IPS DF 19.7 (cell line): ENCODE results near the gene GPR158.
"Not testable (repeated sequence)": the region's sequence is repeated elsewhere in the genome, so short reads cannot be mapped to it uniquely, and the experiment has no call there.

Experiments
- DNase-seq: peaks from one replicate; pipeline ENCODE4 v3.0.0-alpha.2; 2013; ENCODE audit warnings: low read depth, low spot score

The GPR158 gene

DNA sequence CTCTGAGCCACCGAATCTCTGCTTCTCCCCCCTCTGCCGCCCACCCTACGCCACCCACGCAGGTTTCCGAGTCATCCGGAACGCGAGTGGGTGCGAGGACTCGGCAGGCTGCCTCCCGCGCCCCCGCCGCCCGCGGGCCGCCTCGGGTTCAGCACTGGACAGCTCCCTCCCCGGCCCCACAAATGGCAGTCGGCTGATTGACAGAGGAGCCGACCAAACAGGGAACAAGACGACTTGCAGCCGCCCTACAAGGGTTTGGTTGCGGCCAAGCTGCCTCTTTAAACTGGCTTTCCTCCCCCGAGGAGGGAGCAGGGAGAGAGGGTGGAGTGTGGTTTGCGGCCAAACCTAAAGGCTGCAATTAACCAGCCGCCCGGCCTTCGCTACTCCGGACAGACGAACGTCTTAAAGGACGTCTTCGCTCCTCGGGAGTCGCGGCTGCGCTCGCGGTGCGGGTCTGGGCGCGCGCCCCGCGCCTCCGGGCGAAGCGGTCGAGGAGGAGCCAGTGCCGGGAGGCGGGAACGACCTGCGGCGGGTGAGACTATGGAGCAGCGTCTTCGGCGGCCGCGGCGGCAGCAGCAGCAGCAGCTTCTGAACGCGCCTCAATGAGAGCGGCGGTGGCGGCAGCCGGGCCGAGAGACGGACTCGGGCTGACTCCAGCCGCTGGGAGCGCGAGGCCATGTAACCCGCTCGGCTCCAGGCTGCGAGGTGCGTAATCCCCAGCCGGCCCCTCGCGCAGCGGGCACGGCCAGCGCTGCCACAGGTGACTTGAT, at the start of gene GPR158:
Gene GPR158 (plus strand): TSS at position 541 of the 770 bp plus-strand sequence. CDS start 420 bp downstream, outside the sequence.
- peak; percentile 89 for DNase-seq

DNA sequence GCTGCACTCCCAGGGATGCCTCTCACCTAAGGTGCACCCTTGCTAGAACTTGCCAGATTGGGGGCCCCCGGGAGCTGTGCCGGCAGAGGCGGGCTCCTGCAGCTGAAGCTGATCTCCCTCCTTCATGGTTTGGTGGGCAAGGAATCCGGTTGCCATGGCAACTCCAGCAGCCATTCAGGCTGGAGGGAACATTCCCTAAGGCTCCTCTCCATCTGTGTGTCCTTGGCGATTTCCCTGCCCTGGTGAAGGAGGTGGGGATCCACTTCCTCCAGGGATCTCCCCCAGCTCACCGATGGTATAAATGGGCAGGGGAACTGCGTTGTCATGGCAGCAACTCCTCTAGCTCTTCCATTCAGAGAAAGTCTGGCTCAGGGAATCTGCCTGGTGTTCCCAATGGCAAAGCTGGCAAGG, 49.6 kb upstream of the GPR158 start:
- DNase-seq, result peak; percentile 15

DNA sequence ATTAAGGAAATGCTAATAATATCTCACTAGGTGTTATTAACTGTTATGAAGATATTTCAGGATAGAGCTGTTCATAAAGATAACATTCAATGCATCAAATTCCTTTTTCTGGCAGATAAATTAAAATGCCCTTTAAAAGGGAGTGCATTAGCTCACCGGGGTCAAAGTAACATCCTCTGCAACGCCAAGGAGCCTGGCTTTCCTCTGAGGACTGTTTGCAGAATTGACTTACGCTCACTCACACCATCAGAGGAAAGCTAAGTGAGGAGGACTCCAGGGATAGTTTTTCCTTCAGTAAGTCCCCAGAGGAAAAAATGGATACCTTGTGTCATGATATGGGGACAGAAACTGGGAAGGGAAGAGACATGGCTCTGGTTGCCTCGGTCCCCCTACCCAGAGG, 45.2 kb upstream of the GPR158 start:
- DNase-seq, result no peak

DNA sequence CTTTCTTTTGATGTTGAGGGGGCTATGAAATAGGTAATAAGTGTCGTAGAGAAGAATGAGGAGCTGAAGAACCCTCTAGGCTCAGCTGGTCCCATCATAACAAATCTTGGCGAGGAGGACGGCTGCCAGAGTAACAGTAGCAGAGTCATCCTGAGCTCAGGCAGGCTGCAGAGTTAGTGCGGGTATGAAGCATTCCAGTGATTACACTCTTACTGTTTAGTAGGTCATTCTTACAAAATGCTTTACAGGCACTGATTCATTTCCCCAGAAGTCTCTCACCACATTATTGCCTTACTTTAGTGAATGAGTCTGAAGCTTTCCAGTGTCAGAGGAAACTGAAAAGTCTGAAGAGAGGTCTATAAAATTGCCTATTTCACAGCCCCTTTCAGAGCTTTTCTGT, 43.9 kb upstream of the GPR158 start:
- DNase-seq, result no peak

GRCh38 chr10:25142116-25142864, 32.5 kb upstream of the GPR158 start:
- DNase-seq, result no peak

DNA sequence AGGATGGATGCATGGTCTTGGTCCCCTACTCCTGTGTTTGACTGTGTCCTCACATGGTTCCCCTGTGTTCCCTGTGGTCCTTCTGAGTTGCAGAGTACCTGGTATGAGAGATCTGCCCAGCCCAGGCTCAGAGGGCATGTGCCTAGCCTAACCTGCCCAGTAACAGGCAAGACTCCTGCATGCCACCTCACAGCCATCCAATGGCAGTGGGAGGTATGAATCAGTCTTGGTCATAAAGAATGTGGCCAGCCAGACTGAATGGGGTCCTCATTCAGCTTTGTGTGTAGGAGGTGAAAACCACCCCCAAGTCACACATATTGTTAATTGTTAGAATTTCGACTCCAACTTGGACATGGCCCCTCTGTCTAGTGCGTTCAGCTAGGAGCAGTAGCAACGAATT, 17.2 kb upstream of the GPR158 start:
- DNase-seq, result no peak

- DNase-seq, result no peak
These were observed 15.2 kb upstream of the GPR158 start for GRCh38 chr10:25159591-25159990.

GRCh38 chr10:25162391-25162790, 12.4 kb upstream of the GPR158 start:
- DNase-seq, result no peak

GRCh38 chr10:25163464-25163863, 11.3 kb upstream of the GPR158 start:
- DNase-seq, result not testable (repeated sequence)

GRCh38 chr10:25169740-25170139, 5.1 kb upstream of the GPR158 start:
- DNase-seq, result no peak

DNA sequence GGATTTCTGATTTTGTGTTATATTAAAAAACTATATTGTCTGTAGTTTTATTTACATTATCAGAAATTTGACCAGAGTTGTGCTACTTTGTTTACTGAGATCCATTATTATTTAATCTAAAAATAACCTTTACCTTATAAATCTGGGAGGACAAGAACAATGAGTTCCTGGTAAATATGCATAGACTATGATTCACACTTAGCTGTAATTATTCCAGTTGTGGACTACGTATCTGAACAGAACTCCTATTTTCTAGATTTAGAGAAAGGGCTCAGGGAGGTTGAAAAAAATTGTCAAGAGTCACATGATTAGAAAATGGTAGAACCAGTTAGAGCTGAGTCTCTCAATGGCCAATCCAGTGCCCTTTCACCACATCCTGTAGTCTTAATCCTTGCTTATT, 4.2 kb upstream of the GPR158 start:
- DNase-seq, result no peak

DNA sequence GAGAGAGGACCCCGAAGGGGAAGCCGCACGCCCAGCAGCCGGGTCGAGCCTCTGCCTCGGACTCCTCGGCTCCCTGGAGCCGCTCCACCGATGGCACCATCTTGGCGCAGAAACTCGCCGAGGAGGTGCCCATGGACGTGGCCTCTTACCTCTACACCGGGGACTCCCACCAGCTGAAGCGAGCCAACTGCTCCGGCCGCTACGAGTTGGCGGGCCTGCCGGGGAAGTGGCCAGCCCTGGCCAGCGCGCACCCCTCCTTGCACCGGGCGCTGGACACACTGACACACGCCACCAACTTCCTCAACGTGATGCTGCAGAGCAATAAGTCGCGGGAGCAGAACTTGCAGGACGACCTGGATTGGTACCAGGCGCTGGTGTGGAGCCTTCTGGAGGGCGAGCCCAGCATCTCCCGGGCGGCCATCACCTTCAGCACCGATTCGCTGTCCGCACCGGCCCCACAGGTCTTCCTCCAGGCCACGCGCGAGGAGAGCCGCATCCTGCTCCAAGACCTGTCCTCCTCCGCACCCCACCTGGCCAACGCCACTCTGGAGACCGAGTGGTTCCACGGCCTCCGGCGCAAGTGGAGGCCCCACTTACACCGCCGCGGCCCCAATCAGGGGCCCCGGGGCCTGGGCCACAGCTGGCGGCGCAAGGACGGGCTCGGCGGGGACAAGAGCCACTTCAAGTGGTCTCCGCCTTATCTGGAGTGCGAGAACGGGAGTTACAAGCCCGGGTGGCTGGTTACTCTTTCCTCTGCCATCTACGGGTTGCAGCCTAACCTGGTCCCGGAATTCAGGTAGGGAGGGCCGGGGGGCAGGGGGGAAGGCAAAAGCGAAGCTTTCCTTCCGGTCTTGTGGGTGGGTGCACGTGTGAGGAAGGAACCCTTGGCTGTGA, 973 bp downstream of the GPR158 start:
- DNase-seq, result no peak

DNA sequence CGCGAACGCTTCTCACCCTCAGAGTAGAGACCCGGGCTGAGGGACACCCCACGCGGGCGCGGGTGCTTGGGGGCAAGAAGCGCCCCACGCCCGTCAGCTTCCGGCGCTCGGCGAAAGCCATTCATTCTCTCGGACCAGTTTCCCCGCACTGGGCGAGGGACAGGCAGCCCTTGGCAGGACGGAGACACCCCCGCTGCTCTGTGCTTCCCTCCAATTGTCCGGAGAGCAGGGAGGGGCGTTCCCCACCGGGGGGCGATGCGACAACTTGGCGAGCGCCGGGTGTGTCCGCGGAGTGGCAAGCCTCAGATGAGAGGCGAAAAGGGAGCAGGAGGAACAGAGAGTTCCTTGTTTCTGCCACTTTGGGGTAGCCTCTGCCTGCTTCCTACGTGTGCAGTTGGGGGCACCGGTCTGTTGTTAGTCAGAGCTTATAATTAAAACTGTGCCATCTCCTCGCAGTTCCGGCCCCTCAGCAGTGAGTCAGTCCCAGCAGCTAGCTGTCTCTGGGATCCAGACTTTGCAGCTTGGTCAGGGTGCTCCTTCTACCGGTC, 1.7 kb downstream of the GPR158 start:
- no peak for DNase-seq

DNA sequence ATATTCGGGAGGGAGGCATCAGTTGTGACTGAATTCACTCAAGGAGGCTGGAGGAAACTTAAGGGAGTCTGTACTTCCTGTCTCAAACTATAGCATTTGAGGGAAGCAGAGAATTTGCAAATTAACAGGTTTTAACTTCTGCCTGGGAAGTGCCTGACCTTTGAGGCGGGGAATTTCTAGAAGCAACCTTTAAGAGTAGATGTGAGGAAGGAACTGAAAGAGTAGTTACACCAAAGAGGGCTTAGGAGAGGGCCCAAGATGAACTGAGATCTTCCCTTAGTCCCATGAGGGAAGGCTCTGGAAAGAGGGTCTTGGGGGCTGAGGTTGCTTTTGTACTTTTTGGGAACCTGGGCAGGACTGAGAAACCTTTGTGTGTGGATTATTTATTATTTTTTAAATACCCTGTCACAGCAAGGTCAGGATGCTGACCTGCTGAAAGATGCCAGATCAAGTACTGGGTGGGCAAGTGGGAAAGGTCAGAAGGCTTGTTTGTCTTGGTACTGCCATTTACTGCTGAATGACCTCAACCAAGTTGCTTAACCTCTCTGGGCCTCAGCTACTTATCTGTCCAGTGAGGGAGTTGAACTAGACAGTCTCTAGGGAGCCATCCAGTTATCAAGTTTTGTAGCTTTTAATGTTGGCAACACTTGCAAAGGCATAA, 2.4 kb downstream of the GPR158 start:
- DNase-seq, result no peak

GRCh38 chr10:25177754-25178135, 2.9 kb downstream of the GPR158 start:
- DNase-seq, result no peak

DNA sequence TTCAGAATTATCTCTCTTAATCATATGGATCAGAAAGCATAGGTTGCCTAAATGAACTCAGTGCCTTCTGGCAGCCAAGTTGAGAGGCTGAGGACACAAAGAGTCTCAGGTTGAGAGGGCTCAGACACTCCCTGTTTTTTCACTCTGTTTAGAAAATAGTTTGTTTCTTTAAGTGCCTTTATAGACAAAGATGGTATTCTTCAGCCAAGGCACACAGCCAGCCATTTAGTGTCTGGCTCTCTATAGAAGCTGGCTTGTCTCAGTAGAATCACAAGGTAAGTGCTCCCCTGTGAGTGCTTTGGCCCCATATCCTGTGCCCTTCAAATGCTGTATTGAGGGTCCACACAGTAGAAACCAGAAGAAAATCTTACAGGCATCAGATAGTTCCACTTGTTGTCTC, 3.6 kb downstream of the GPR158 start:
- no peak for DNase-seq

DNA sequence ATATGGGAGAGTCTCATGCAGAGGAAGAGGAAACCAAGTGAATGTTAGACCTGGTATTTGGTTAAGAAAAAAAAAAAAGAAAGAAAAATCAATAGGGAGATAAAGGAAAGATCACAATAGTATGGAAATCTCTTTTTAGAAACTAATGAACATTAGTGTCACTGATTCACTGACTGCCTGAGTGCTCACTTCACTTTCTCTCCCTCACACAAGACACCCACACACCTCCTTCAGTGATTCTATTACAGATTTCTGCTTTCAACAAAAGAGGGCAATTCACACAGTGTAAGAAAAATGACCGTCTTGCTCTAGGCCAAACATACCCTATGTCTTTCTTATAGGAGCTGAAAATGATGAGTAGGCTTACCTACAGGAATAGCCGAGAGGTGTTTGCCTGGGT, 6.0 kb downstream of the GPR158 start:
- DNase-seq, result no peak

DNA sequence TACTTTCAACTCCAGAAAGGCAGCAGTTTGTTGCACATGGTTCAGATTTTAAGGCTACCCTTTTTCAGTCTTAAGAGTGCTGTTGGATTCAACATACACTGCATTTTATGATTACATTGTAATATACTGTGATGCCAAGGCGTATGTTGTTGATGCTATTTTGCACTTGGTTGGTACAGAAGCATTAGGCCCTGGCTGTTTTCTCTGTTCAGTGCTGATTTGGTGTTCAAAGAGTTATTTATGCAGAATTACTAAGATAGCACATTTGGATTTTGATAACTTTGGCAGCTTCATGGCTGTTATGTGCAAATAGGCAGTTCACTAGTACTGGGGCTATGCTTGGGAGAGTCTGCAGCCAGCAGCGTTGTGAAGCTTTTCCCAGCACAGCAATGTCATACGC, 7.8 kb downstream of the GPR158 start:
- DNase-seq, result no peak

GRCh38 chr10:25191162-25191895, 16.5 kb downstream of the GPR158 start:
- DNase-seq, result no peak

- no peak for DNase-seq
These were observed 23.4 kb downstream of the GPR158 start for GRCh38 chr10:25198151-25198550.
